B cell (primary cell): Measurements from ENCODE around the gene TAS2R13.

Experiments used
- EZH2 ChIP-seq: IDR thresholded peaks from 2 replicates; pipeline ENCODE4 v1.6.1; 2012; ENCODE audit warnings: borderline replicate concordance, low read depth, mild to moderate bottlenecking, moderate library complexity, low read length; ENCODE audit not compliant: insufficient read depth, poor library complexity, severe bottlenecking
- TF ChIP-seq, protein P1 (sequence below): fragments of 200-600 bp; IDR thresholded peaks from one replicate; pipeline ENCODE4 v1.8.0; 2022; ENCODE audit warnings: antibody characterized with exemption, mild to moderate bottlenecking

DNA sequence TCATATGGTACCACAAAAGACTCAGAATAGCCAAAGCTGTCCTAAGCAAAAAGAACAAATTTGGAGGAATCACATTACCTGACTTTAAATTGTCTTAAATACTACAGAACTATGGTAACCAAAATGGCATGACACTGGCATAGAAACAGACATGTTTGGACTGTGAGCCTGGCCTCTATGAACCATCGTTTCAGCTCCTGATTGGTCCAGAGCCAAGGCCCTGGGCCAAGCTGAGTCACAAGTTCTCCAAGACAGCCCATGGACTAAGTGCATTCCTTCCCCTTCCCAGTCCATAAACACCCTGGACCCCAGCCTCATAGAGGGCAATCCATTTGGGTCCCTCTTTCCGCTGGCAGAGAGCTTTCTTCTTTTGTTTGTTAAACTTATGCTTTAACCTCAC lies 48.0 kb downstream of the TAS2R13 start:
- TF ChIP-seq, protein P1, sequence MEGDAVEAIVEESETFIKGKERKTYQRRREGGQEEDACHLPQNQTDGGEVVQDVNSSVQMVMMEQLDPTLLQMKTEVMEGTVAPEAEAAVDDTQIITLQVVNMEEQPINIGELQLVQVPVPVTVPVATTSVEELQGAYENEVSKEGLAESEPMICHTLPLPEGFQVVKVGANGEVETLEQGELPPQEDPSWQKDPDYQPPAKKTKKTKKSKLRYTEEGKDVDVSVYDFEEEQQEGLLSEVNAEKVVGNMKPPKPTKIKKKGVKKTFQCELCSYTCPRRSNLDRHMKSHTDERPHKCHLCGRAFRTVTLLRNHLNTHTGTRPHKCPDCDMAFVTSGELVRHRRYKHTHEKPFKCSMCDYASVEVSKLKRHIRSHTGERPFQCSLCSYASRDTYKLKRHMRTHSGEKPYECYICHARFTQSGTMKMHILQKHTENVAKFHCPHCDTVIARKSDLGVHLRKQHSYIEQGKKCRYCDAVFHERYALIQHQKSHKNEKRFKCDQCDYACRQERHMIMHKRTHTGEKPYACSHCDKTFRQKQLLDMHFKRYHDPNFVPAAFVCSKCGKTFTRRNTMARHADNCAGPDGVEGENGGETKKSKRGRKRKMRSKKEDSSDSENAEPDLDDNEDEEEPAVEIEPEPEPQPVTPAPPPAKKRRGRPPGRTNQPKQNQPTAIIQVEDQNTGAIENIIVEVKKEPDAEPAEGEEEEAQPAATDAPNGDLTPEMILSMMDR = no peak
- no peak for TF ChIP-seq EZH2
